Vagina (tissue), 2 donors: ENCODE results near the gene KIF26A. TPM values are rescaled to one million over a fixed set of nuclear protein-coding genes. Genes with fewer than 3 reads are reported as not detected.

ENCODE experiments used
- DNase-seq, 2 donors: peaks; one replicate each; pipeline ENCODE4 v3.0.0-alpha.2; 2017; ENCODE audit errors: extremely low spot score in 2 of 2
- H3K27ac ChIP-seq: fragments of 200-600 bp; sonication (generic); one replicate; pipeline ENCODE4 v1.5.1; 2019
- H3K27me3 ChIP-seq: fragments of 200-600 bp; sonication (generic); one replicate; pipeline ENCODE4 v1.5.1; 2019
- H3K36me3 ChIP-seq, 2 donors: fragments of 200-600 bp; sonication (generic); one replicate each; pipeline ENCODE4 v1.5.1; 2017 to 2019
- H3K4me1 ChIP-seq: fragments of 200-600 bp; sonication (generic); one replicate; pipeline ENCODE4 v1.5.1; 2019
- H3K4me3 ChIP-seq, 2 donors: fragments of 200-600 bp; sonication (generic); 1 replicate in 1 of 2; 2 replicates in 1 of 2; pipeline ENCODE4 v1.5.1; 2016 to 2019
- H3K9me3 ChIP-seq: fragments of 200-600 bp; sonication (generic); one replicate; pipeline ENCODE4 v1.5.1; 2019
- CTCF ChIP-seq, 3 experiments: fragments of 450-650 bp in 2 of 3; fragments of 200-600 bp in 1 of 3; sonication (generic) in 1 of 3; IDR thresholded peaks; one replicate each; pipeline ENCODE4 v1.5.1; 2017 to 2019; ENCODE audit warnings: antibody characterized with exemption in 3 of 3, mild to moderate bottlenecking in 2 of 3, moderate library complexity in 2 of 3
- POLR2A ChIP-seq, 2 donors: fragments of 450-650 bp; IDR thresholded peaks; one replicate each; pipeline ENCODE4 v1.6.1; 2017; ENCODE audit warnings: antibody characterized with exemption in 2 of 2, mild to moderate bottlenecking in 2 of 2, moderate library complexity in 2 of 2
- POLR2AphosphoS5 ChIP-seq, 2 donors: sonication (generic); formaldehyde crosslinking; IDR thresholded peaks; one replicate each; pipeline ENCODE4 v1.9.0; 2017; ENCODE audit warnings: antibody characterized with exemption in 2 of 2, mild to moderate bottlenecking in 2 of 2, low read depth in 1 of 2; ENCODE audit not compliant: insufficient read depth in 1 of 2
- intact Hi-C: fragments of 100-400 bp; cut with DNase I; formaldehyde crosslinking; loops from one replicate; pipeline ENCODE4 v1.15.1; 2023
- total RNA-seq: library from RNA; depleted of rRNA; stranded (reverse); fragments of >200 nt; gene quantifications from one replicate; pipeline ENCODE4 v1.2.3, GENCODE V29; 2016

The KIF26A gene
- total RNA-seq, 1 donor from 2014 or later, result 2.7 TPM

GRCh38 chr14:104185916-104186495 lies 47.6 kb downstream of the KIF26A start:
- Histone ChIP-seq H3K9me3 (no peaks in the 10 kb centered on the region), H3K4me1 (peaks cover 6% of the 10 kb centered on the region), H3K27ac (no peak overlapping the region), H3K36me3 (no peaks in the 10 kb centered on the region), H3K27me3 (no peaks in the 10 kb centered on the region), H3K4me3 (no peak overlapping the region)
- intact Hi-C loops, result no loop called here
- DNase-seq, result no peak
- TF ChIP-seq POLR2AphosphoS5 (IDR thresholded peaks at IDR 0.05; ENCODE audit: insufficient read depth in 1 of 2, low read depth in 1 of 2) (no peak), CTCF (IDR thresholded peaks at IDR 0.05) (no peak), POLR2A (IDR thresholded peaks at IDR 0.05) (no peak)

DNA sequence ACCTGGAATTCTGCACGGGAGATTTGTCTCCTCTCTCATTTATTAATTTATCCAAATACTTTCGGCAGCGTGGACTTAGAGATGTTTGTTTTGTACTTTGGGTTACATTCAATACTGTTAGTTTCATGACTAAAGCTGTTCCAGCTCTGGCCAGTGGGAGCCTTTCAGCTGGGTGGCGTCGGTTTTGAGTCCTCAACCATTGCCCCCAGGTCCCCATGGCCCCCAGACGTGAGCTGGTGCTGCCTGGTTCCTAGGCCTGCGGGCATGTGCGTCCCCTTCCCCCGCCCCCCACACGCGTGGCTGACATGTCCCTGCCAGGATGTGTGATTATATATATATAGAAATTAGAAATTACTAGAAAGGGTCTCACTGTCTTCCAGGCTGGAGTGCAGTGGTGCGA lies 48.2 kb downstream of the KIF26A start:
- Histone ChIP-seq H3K4me3 (no peak overlapping the region), H3K4me1 (peaks cover 2% of the 10 kb centered on the region), H3K36me3 (no peaks in the 10 kb centered on the region), H3K27ac (no peak overlapping the region), H3K9me3 (no peaks in the 10 kb centered on the region), H3K27me3 (no peaks in the 10 kb centered on the region)
- no peak for DNase-seq
- TF ChIP-seq CTCF (IDR thresholded peaks at IDR 0.05) (no peak), POLR2A (IDR thresholded peaks at IDR 0.05) (no peak), POLR2AphosphoS5 (IDR thresholded peaks at IDR 0.05; ENCODE audit: insufficient read depth in 1 of 2, low read depth in 1 of 2) (no peak)
- intact Hi-C loops, result no loop called here

- no peak for TF ChIP-seq POLR2AphosphoS5 (IDR thresholded peaks at IDR 0.05; ENCODE audit: insufficient read depth in 1 of 2, low read depth in 1 of 2)
- TF ChIP-seq CTCF (IDR thresholded peaks at IDR 0.05), result no peak
- TF ChIP-seq POLR2A (IDR thresholded peaks at IDR 0.05), result no peak
- no peak for DNase-seq
- intact Hi-C loops, result no loop called here
- Histone ChIP-seq H3K27me3 (no peaks in the 10 kb centered on the region), H3K4me1 (no peaks in the 10 kb centered on the region), H3K27ac (no peak overlapping the region), H3K9me3 (no peaks in the 10 kb centered on the region), H3K4me3 (no peak overlapping the region), H3K36me3 (no peaks in the 10 kb centered on the region)
Measured at GRCh38 chr14:104187121-104187889, 48.9 kb downstream of the KIF26A start.

GRCh38 chr14:104187931-104188726 lies 49.7 kb downstream of the KIF26A start:
- no peak for DNase-seq
- no peak for TF ChIP-seq POLR2AphosphoS5 (IDR thresholded peaks at IDR 0.05; ENCODE audit: insufficient read depth in 1 of 2, low read depth in 1 of 2)
- no peak for TF ChIP-seq POLR2A (IDR thresholded peaks at IDR 0.05)
- TF ChIP-seq CTCF (IDR thresholded peaks at IDR 0.05), result no peak
- H3K27ac ChIP-seq, result no peak overlapping the region
- H3K4me1 ChIP-seq, result no peaks in the 10 kb centered on the region
- H3K36me3 ChIP-seq, result no peaks in the 10 kb centered on the region
- H3K27me3 ChIP-seq, result no peaks in the 10 kb centered on the region
- H3K4me3 ChIP-seq, result no peak overlapping the region
- H3K9me3 ChIP-seq, result no peaks in the 10 kb centered on the region
- intact Hi-C loops, result no loop called here
